HG03159 (cell line): ENCODE measurements around the gene MID1.

Source experiments
- ATAC-seq: cut with Tn5 transposase; IDR thresholded peaks from one replicate; pipeline ENCODE4 v1.9.1; 2021; ENCODE audit warnings: mild to moderate bottlenecking, moderate library complexity; ENCODE audit not compliant: unreplicated experiment

Gene MID1

GRCh38 chrX:10505726-10506125 is 114.7 kb downstream of the MID1 start:
- no peak for ATAC-seq

- ATAC-seq, result no peak
Measured at GRCh38 chrX:10502961-10503360, 117.4 kb downstream of the MID1 start.

- ATAC-seq, result no peak
Measured at GRCh38 chrX:10501611-10502010, 118.8 kb downstream of the MID1 start.

GRCh38 chrX:10496345-10496965 is 123.9 kb downstream of the MID1 start:
- ATAC-seq, result no peak

- no peak for ATAC-seq
Measured at GRCh38 chrX:10495677-10496076, 124.7 kb downstream of the MID1 start.

GRCh38 chrX:10492250-10492649 is 128.1 kb downstream of the MID1 start:
- ATAC-seq, result no peak

GRCh38 chrX:10486373-10486772 is 134.0 kb downstream of the MID1 start:
- ATAC-seq, result no peak

- ATAC-seq, result no peak
Measured at GRCh38 chrX:10485326-10485725, 135.1 kb downstream of the MID1 start.

- no peak for ATAC-seq
Measured at GRCh38 chrX:10484683-10485247, 135.6 kb downstream of the MID1 start.

- ATAC-seq, result no peak
Measured at GRCh38 chrX:10483191-10483831, 137.1 kb downstream of the MID1 start.

GRCh38 chrX:10482708-10483107 is 137.7 kb downstream of the MID1 start:
- no peak for ATAC-seq

- peak; percentile 80 for ATAC-seq
Measured at GRCh38 chrX:10482261-10482660, 138.1 kb downstream of the MID1 start.

- ATAC-seq, result no peak
Measured at GRCh38 chrX:10480861-10481260, 139.5 kb downstream of the MID1 start.

- ATAC-seq, result no peak
Measured at GRCh38 chrX:10479508-10479907, 140.9 kb downstream of the MID1 start.

GRCh38 chrX:10477525-10477924 is 142.9 kb downstream of the MID1 start:
- no peak for ATAC-seq

- ATAC-seq, result no peak
Measured at GRCh38 chrX:10474913-10475568, 145.3 kb downstream of the MID1 start.

- no peak for ATAC-seq
Measured at GRCh38 chrX:10474510-10474909, 145.9 kb downstream of the MID1 start.

- no peak for ATAC-seq
Measured at GRCh38 chrX:10471418-10471817, 149.0 kb downstream of the MID1 start.

GRCh38 chrX:10470009-10470408 is 150.4 kb downstream of the MID1 start:
- ATAC-seq, result no peak

- ATAC-seq, result no peak
Measured at GRCh38 chrX:10467793-10468192, 152.6 kb downstream of the MID1 start.

GRCh38 chrX:10465254-10465653 is 155.1 kb downstream of the MID1 start:
- ATAC-seq, result no peak

- no peak for ATAC-seq
Measured at GRCh38 chrX:10457092-10457491, 163.3 kb downstream of the MID1 start.
